Measurements from ENCODE around the gene TMEM169.

The TMEM169 gene

DNA sequence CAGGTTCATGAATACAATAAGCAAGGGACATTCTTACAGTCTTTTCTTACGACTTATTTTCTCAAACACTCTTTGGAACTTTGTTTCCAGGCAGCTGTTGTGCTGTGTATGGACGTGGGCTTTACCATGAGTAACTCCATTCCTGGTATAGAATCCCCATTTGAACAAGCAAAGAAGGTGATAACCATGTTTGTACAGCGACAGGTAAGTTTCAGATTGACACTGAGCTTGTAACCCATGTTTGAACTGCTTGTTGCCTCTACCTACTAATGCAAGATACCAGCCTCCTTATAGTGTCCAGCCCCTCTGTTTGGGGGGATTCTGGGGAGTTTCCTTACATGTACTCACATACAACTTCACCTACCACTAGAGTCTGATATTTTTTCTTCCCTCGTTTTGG lies 31.2 kb downstream of the TMEM169 start:
- Histone ChIP-seq H3K36me3 (ENCODE audit: control insufficient read depth in 2 of 2, insufficient read depth in 1 of 2, low read length in 2 of 2) (peaks cover 12 to 73% of the 10 kb centered on the region in 2 experiments), H3K27ac (ENCODE audit: extremely low read depth, low read depth, low read length) (no peak overlapping the region), H3K4me3 (ENCODE audit: low read depth, low read length) (no peak overlapping the region), H3K4me1 (ENCODE audit: control insufficient read depth, insufficient read depth, low read length) (0 out of 2 replicates have a peak, but pooled peaks cover 2% of the 10 kb centered on the region), H3K9me3 (ENCODE audit: control insufficient read depth, insufficient read depth, low read depth, low read length) (no peaks in the 10 kb centered on the region)
- ChIA-PET CTCF (interaction anchor here (1.1 to 1.6 kb wide), 2 partner anchors 79 to 291 kb away, joined by 3 to 4 read pairs; no protein-coding TSS in a partner anchor), POLR2A (interaction anchor here (1.1 to 1.5 kb wide), 2 partner anchors 9 to 31 kb away, joined by 4 read pairs; partner anchors contain the start of genes PECR and TMEM169)
- TF ChIP-seq ZNF394 (tag by site-specific recombination; IDR thresholded peaks at IDR 0.05; ENCODE audit: borderline replicate concordance) (no peak), SCRT2 (tag by site-specific recombination; IDR thresholded peaks at IDR 0.05) (peak; percentile 49; the same call in 1 of the 2 replicates), ZNF146 (tag by site-specific recombination; IDR thresholded peaks at IDR 0.05) (no peak)

DNA sequence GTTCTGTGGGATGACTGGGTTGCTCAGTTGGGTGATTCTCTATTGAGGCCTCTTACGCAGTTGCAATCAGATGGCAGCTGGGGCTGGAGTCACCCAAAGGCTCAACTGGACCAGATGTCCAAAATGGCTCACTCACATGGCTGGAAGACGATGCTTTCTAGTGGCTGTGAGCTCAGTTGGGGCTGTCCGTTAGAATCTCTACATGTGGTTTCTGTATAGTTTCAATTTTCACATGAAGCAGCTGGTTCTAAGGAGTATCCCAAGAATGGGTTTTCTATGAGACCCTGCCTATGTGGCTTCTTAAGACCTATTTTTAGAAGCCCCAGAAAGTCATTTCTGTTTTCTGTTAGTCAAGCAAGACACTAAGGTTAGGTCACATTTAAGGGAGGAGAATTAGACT lies 31.9 kb downstream of the TMEM169 start:
- peak overlapping the region; percentile 42; the same call in 1 of the 2 replicates for H3K27ac ChIP-seq (ENCODE audit: extremely low read depth, low read depth, low read length)
- TF ChIP-seq ZNF24 (tag by site-specific recombination; IDR thresholded peaks at IDR 0.05) (no peak), ZNF394 (tag by site-specific recombination; IDR thresholded peaks at IDR 0.05; ENCODE audit: borderline replicate concordance) (0 out of 2 replicates have a peak, but pooled peaks have one; percentile 6)
- peaks cover 19 to 79% of the 10 kb centered on the region in 2 experiments for H3K36me3 ChIP-seq (ENCODE audit: control insufficient read depth in 2 of 2, insufficient read depth in 1 of 2, low read length in 2 of 2)
- H3K4me3 ChIP-seq (ENCODE audit: low read depth, low read length), result no peak overlapping the region
- no peaks in the 10 kb centered on the region for H3K9me3 ChIP-seq (ENCODE audit: control insufficient read depth, insufficient read depth, low read depth, low read length)
- ChIA-PET POLR2A (interaction anchor here (0.9 to 1.5 kb wide), 4 partner anchors 10 to 54 kb away, joined by 3 to 12 read pairs (median 4); partner anchors contain the start of genes PECR and TMEM169), CTCF (interaction anchor here (1.2 to 1.7 kb wide), 4 partner anchors 17 to 39 kb away, joined by 3 to 6 read pairs (median 4); partner anchors contain the start of genes PECR and TMEM169)
- H3K4me1 ChIP-seq (ENCODE audit: control insufficient read depth, insufficient read depth, low read length), result 0 out of 2 replicates have a peak, but pooled peaks cover 2% of the 10 kb centered on the region

DNA sequence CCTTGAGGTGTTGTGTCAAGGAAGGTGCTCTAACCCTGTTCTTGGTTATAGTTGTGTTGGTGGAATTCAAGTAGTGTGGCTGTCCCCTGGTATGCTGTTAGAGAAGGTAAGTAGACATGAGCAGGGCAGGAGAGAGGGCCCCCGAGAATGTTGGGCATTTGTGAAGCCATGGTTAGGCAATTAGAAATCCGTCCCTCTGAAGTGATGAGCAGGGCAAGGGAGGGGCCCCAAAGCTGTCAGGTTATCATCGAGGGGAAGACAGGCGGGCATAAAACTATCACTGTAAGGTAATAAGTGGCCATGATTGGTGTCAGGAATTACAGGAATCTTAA lies 32.6 kb downstream of the TMEM169 start:
- POLR2A ChIA-PET, result interaction anchor here (0.9 to 1.3 kb wide), 3 partner anchors 22 to 55 kb away, joined by 3 to 12 read pairs (median 3); partner anchors contain the start of genes PECR and TMEM169
- H3K4me1 ChIP-seq (ENCODE audit: control insufficient read depth, insufficient read depth, low read length), result 0 out of 2 replicates have a peak, but pooled peaks cover 2% of the 10 kb centered on the region
- TF ChIP-seq, protein P1, sequence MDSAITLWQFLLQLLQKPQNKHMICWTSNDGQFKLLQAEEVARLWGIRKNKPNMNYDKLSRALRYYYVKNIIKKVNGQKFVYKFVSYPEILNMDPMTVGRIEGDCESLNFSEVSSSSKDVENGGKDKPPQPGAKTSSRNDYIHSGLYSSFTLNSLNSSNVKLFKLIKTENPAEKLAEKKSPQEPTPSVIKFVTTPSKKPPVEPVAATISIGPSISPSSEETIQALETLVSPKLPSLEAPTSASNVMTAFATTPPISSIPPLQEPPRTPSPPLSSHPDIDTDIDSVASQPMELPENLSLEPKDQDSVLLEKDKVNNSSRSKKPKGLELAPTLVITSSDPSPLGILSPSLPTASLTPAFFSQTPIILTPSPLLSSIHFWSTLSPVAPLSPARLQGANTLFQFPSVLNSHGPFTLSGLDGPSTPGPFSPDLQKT (IDR thresholded peaks at IDR 0.05; ENCODE audit: borderline replicate concordance, low read depth, low read length), result no peak
- no peak for TF ChIP-seq FEZF1 (tag by site-specific recombination; IDR thresholded peaks at IDR 0.05)
- no peak for TF ChIP-seq ZNF341 (tag by site-specific recombination; IDR thresholded peaks at IDR 0.05; ENCODE audit: low read depth)
- TF ChIP-seq ZNF677 (tag by site-specific recombination; IDR thresholded peaks at IDR 0.05), result no peak
- no peak for TF ChIP-seq ZNF16 (tag by site-specific recombination; IDR thresholded peaks at IDR 0.05; ENCODE audit: low read depth)
- TF ChIP-seq, protein P2, sequence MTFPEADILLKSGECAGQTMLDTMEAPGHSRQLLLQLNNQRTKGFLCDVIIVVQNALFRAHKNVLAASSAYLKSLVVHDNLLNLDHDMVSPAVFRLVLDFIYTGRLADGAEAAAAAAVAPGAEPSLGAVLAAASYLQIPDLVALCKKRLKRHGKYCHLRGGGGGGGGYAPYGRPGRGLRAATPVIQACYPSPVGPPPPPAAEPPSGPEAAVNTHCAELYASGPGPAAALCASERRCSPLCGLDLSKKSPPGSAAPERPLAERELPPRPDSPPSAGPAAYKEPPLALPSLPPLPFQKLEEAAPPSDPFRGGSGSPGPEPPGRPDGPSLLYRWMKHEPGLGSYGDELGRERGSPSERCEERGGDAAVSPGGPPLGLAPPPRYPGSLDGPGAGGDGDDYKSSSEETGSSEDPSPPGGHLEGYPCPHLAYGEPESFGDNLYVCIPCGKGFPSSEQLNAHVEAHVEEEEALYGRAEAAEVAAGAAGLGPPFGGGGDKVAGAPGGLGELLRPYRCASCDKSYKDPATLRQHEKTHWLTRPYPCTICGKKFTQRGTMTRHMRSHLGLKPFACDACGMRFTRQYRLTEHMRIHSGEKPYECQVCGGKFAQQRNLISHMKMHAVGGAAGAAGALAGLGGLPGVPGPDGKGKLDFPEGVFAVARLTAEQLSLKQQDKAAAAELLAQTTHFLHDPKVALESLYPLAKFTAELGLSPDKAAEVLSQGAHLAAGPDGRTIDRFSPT (tag by site-specific recombination; IDR thresholded peaks at IDR 0.05), result no peak
- TF ChIP-seq ZNF391 (tag by site-specific recombination; IDR thresholded peaks at IDR 0.05; ENCODE audit: borderline replicate concordance, low read depth), result no peak
- no peak for TF ChIP-seq KLF16 (tag by site-specific recombination; IDR thresholded peaks at IDR 0.05)
- no peak for TF ChIP-seq ZNF335 (tag by site-specific recombination; conservative IDR thresholded peaks at IDR 0.05)
- TF ChIP-seq ZEB2 (tag by site-specific recombination; IDR thresholded peaks at IDR 0.05), result 0 out of 2 replicates have a peak, but pooled peaks have one; percentile 13
- TF ChIP-seq TRIM28 (IDR thresholded peaks at IDR 0.05; ENCODE audit: borderline replicate concordance, low read length), result 0 out of 2 replicates have a peak, but pooled peaks have one; percentile 58
- TF ChIP-seq YY2 (tag by site-specific recombination; IDR thresholded peaks at IDR 0.05), result no peak
- no peak for TF ChIP-seq ZNF560 (tag by site-specific recombination; IDR thresholded peaks at IDR 0.05; ENCODE audit: borderline replicate concordance)
- CTCF ChIA-PET, result interaction anchor here (0.6 to 1.7 kb wide), 15 partner anchors 9 to 1456 kb away, joined by 3 to 12 read pairs (median 4); partner anchors contain the start of genes PECR and TMEM169
- peaks cover 27 to 87% of the 10 kb centered on the region in 2 experiments for H3K36me3 ChIP-seq (ENCODE audit: control insufficient read depth in 2 of 2, insufficient read depth in 1 of 2, low read length in 2 of 2)
- H3K9me3 ChIP-seq (ENCODE audit: control insufficient read depth, insufficient read depth, low read depth, low read length), result no peaks in the 10 kb centered on the region
- no peak overlapping the region for H3K4me3 ChIP-seq (ENCODE audit: low read depth, low read length)
- H3K27ac ChIP-seq (ENCODE audit: extremely low read depth, low read depth, low read length), result peak overlapping the region; percentile 42; the same call in 1 of the 2 replicates

Measured in HEK293 (cell line).